ENCODE results near the gene ALK.

The ALK gene

GRCh38 chr2:29689666-29690065, 231.7 kb downstream of the ALK start:
- WGBS, 2 experiments: 94 to 96% methylated on average over 5 of the region's 5 CpGs
- Histone ChIP-seq H3K27me3 (ENCODE audit: control insufficient read depth, insufficient read depth, low read length, poor library complexity, severe bottlenecking) (no peaks in the 10 kb centered on the region), H3K4me1 (ENCODE audit: control insufficient read depth, insufficient read depth, low read length) (no peaks in the 10 kb centered on the region)

GRCh38 chr2:29688429-29688828, 233.0 kb downstream of the ALK start:
- Histone ChIP-seq H3K4me3 (ENCODE audit: insufficient read depth, low read depth, low read length) (no peak overlapping the region), H3K9me3 (ENCODE audit: control insufficient read depth, low read length) (no peaks in the 10 kb centered on the region), H3K36me3 (ENCODE audit: control insufficient read depth, insufficient read depth, low read length) (no peaks in the 10 kb centered on the region), H3K4me1 (ENCODE audit: control insufficient read depth, insufficient read depth, low read length) (no peaks in the 10 kb centered on the region), H3K27me3 (ENCODE audit: control insufficient read depth, insufficient read depth, low read length, poor library complexity, severe bottlenecking) (no peaks in the 10 kb centered on the region), H3K27ac (ENCODE audit: insufficient read depth, low read depth, low read length, poor library complexity, severe bottlenecking) (no peak overlapping the region)
- WGBS, 2 experiments: 93 to 97% methylated on average over 1 to 2 of the region's 2 CpGs

More at GRCh38 chr2:29689666-29690065, 231.7 kb downstream of the ALK start:
- Histone ChIP-seq H3K36me3 (ENCODE audit: control insufficient read depth, insufficient read depth, low read length) (no peaks in the 10 kb centered on the region), H3K27ac (ENCODE audit: insufficient read depth, low read depth, low read length, poor library complexity, severe bottlenecking) (no peak overlapping the region), H3K4me3 (ENCODE audit: insufficient read depth, low read depth, low read length) (no peak overlapping the region), H3K9me3 (ENCODE audit: control insufficient read depth, low read length) (no peaks in the 10 kb centered on the region)

GRCh38 chr2:29687121-29687520, 234.3 kb downstream of the ALK start:
- no peaks in the 10 kb centered on the region for H3K27me3 ChIP-seq (ENCODE audit: control insufficient read depth, insufficient read depth, low read length, poor library complexity, severe bottlenecking)
- no peaks in the 10 kb centered on the region for H3K4me1 ChIP-seq (ENCODE audit: control insufficient read depth, insufficient read depth, low read length)
- no peaks in the 10 kb centered on the region for H3K9me3 ChIP-seq (ENCODE audit: control insufficient read depth, low read length)
- H3K27ac ChIP-seq (ENCODE audit: insufficient read depth, low read depth, low read length, poor library complexity, severe bottlenecking): no peak overlapping the region
- H3K36me3 ChIP-seq (ENCODE audit: control insufficient read depth, insufficient read depth, low read length): no peaks in the 10 kb centered on the region
- H3K4me3 ChIP-seq (ENCODE audit: insufficient read depth, low read depth, low read length): no peak overlapping the region
- WGBS, 2 experiments: 100% methylated on average over 1 of the region's 2 CpGs; no CpG with 5 or more reads in 1 of the 2 experiments

- Histone ChIP-seq H3K9me3 (ENCODE audit: control insufficient read depth, low read length) (no peaks in the 10 kb centered on the region), H3K36me3 (ENCODE audit: control insufficient read depth, insufficient read depth, low read length) (no peaks in the 10 kb centered on the region), H3K4me1 (ENCODE audit: control insufficient read depth, insufficient read depth, low read length) (no peaks in the 10 kb centered on the region), H3K27me3 (ENCODE audit: control insufficient read depth, insufficient read depth, low read length, poor library complexity, severe bottlenecking) (no peaks in the 10 kb centered on the region), H3K4me3 (ENCODE audit: insufficient read depth, low read depth, low read length) (no peak overlapping the region), H3K27ac (ENCODE audit: insufficient read depth, low read depth, low read length, poor library complexity, severe bottlenecking) (no peak overlapping the region)
These were observed 244.4 kb downstream of the ALK start for GRCh38 chr2:29676886-29677453.

- no peak overlapping the region for H3K27ac ChIP-seq (ENCODE audit: insufficient read depth, low read depth, low read length, poor library complexity, severe bottlenecking)
- 91 to 92% methylated on average over 2 of the region's 2 CpGs for WGBS, 2 experiments
- H3K4me1 ChIP-seq (ENCODE audit: control insufficient read depth, insufficient read depth, low read length): no peaks in the 10 kb centered on the region
- no peaks in the 10 kb centered on the region for H3K9me3 ChIP-seq (ENCODE audit: control insufficient read depth, low read length)
- peaks cover 6% of the 10 kb centered on the region for H3K27me3 ChIP-seq (ENCODE audit: control insufficient read depth, insufficient read depth, low read length, poor library complexity, severe bottlenecking)
- no peak overlapping the region for H3K4me3 ChIP-seq (ENCODE audit: insufficient read depth, low read depth, low read length)
- H3K36me3 ChIP-seq (ENCODE audit: control insufficient read depth, insufficient read depth, low read length): no peaks in the 10 kb centered on the region
These were observed 256.8 kb downstream of the ALK start for GRCh38 chr2:29664578-29664977.

- Histone ChIP-seq H3K27ac (ENCODE audit: insufficient read depth, low read depth, low read length, poor library complexity, severe bottlenecking) (no peak overlapping the region), H3K4me3 (ENCODE audit: insufficient read depth, low read depth, low read length) (no peak overlapping the region), H3K4me1 (ENCODE audit: control insufficient read depth, insufficient read depth, low read length) (peaks cover 8% of the 10 kb centered on the region), H3K36me3 (ENCODE audit: control insufficient read depth, insufficient read depth, low read length) (no peaks in the 10 kb centered on the region), H3K9me3 (ENCODE audit: control insufficient read depth, low read length) (no peaks in the 10 kb centered on the region), H3K27me3 (ENCODE audit: control insufficient read depth, insufficient read depth, low read length, poor library complexity, severe bottlenecking) (peaks cover 9% of the 10 kb centered on the region)
- 93 to 95% methylated on average over 3 of the region's 3 CpGs for WGBS, 2 experiments
These were observed 258.1 kb downstream of the ALK start for GRCh38 chr2:29663268-29663667.

GRCh38 chr2:29662861-29663260, 258.5 kb downstream of the ALK start:
- H3K27me3 ChIP-seq (ENCODE audit: control insufficient read depth, insufficient read depth, low read length, poor library complexity, severe bottlenecking): peaks cover 9% of the 10 kb centered on the region
- H3K4me1 ChIP-seq (ENCODE audit: control insufficient read depth, insufficient read depth, low read length): peaks cover 12% of the 10 kb centered on the region
- no peak overlapping the region for H3K27ac ChIP-seq (ENCODE audit: insufficient read depth, low read depth, low read length, poor library complexity, severe bottlenecking)
- H3K36me3 ChIP-seq (ENCODE audit: control insufficient read depth, insufficient read depth, low read length): no peaks in the 10 kb centered on the region
- H3K4me3 ChIP-seq (ENCODE audit: insufficient read depth, low read depth, low read length): no peak overlapping the region
- WGBS, 2 experiments: 93 to 95% methylated on average over 2 of the region's 2 CpGs
- H3K9me3 ChIP-seq (ENCODE audit: control insufficient read depth, low read length): no peaks in the 10 kb centered on the region

GRCh38 chr2:29660201-29660600, 261.2 kb downstream of the ALK start:
- peaks cover 9% of the 10 kb centered on the region for H3K27me3 ChIP-seq (ENCODE audit: control insufficient read depth, insufficient read depth, low read length, poor library complexity, severe bottlenecking)
- H3K36me3 ChIP-seq (ENCODE audit: control insufficient read depth, insufficient read depth, low read length): no peaks in the 10 kb centered on the region
- H3K4me3 ChIP-seq (ENCODE audit: insufficient read depth, low read depth, low read length): no peak overlapping the region
- no peaks in the 10 kb centered on the region for H3K9me3 ChIP-seq (ENCODE audit: control insufficient read depth, low read length)
- no peak overlapping the region for H3K27ac ChIP-seq (ENCODE audit: insufficient read depth, low read depth, low read length, poor library complexity, severe bottlenecking)
- H3K4me1 ChIP-seq (ENCODE audit: control insufficient read depth, insufficient read depth, low read length): peaks cover 26% of the 10 kb centered on the region
- WGBS, 2 experiments: 92 to 95% methylated on average over 2 of the region's 2 CpGs

GRCh38 chr2:29659178-29659577, 262.2 kb downstream of the ALK start:
- Histone ChIP-seq H3K9me3 (ENCODE audit: control insufficient read depth, low read length) (no peaks in the 10 kb centered on the region), H3K4me3 (ENCODE audit: insufficient read depth, low read depth, low read length) (no peak overlapping the region), H3K27ac (ENCODE audit: insufficient read depth, low read depth, low read length, poor library complexity, severe bottlenecking) (no peak overlapping the region), H3K27me3 (ENCODE audit: control insufficient read depth, insufficient read depth, low read length, poor library complexity, severe bottlenecking) (peaks cover 9% of the 10 kb centered on the region), H3K4me1 (ENCODE audit: control insufficient read depth, insufficient read depth, low read length) (peaks cover 26% of the 10 kb centered on the region), H3K36me3 (ENCODE audit: control insufficient read depth, insufficient read depth, low read length) (no peaks in the 10 kb centered on the region)
- 92 to 97% methylated on average over 2 of the region's 2 CpGs for WGBS, 2 experiments

- Histone ChIP-seq H3K27me3 (ENCODE audit: control insufficient read depth, insufficient read depth, low read length, poor library complexity, severe bottlenecking) (peaks cover 9% of the 10 kb centered on the region), H3K27ac (ENCODE audit: insufficient read depth, low read depth, low read length, poor library complexity, severe bottlenecking) (peak overlapping the region; percentile 84), H3K4me3 (ENCODE audit: insufficient read depth, low read depth, low read length) (no peak overlapping the region), H3K36me3 (ENCODE audit: control insufficient read depth, insufficient read depth, low read length) (no peaks in the 10 kb centered on the region), H3K4me1 (ENCODE audit: control insufficient read depth, insufficient read depth, low read length) (peaks cover 26% of the 10 kb centered on the region), H3K9me3 (ENCODE audit: control insufficient read depth, low read length) (no peaks in the 10 kb centered on the region)
- 43 to 55% methylated on average over 4 of the region's 4 CpGs for WGBS, 2 experiments
These were observed 263.7 kb downstream of the ALK start for GRCh38 chr2:29657674-29658073.

All from ectodermal cell (in vitro differentiated cells).